GM12878 (cell line): ENCODE data around the gene SPATS2L. TPM values are rescaled to one million over a fixed set of nuclear protein-coding genes. Genes with fewer than 3 reads are reported as not detected.

Experiments used
- ATAC-seq: fragments of 200-7000 bp; cut with Tn5 transposase; 3 replicates; pipeline ENCODE4 v1.9.1; 2020; ENCODE audit warnings: mild to moderate bottlenecking, moderate library complexity
- BruUV-seq: library from RNA; stranded (reverse); fragments of 400-500 nt; replicated peaks from 2 replicates; lab custom pipeline; 2021; lab: Mats Ljungman, UMichigan
- CTCF ChIA-PET: fragments of 300-600 bp; sonication (Branson Sonifier 250); formaldehyde crosslinking; extraction: SDS; loops from one replicate; lab custom pipeline; 2021; ENCODE audit warnings: inconsistent platforms; lab: Yijun Ruan, JAX
- POLR2A ChIA-PET: fragments of 350-600 bp; formaldehyde crosslinking; extraction: SDS; loops from one replicate; lab custom pipeline; 2021; ENCODE audit warnings: inconsistent platforms; lab: Charles Lee
- RAD21 ChIA-PET: fragments of 300-600 bp; sonication (Branson Sonifier 250); formaldehyde crosslinking; loops from one replicate; lab custom pipeline; 2023; ENCODE audit warnings: antibody characterized with exemption; ENCODE audit not compliant: unreplicated experiment; lab: Charles Lee
- SMC1A ChIA-PET: fragments of 300-600 bp; sonication (Branson Sonifier 250); formaldehyde crosslinking; loops from one replicate; lab custom pipeline; 2023; ENCODE audit not compliant: unreplicated experiment, uncharacterized antibody; lab: Charles Lee
- DNase-seq: peaks from one replicate; pipeline ENCODE4 v3.0.0-alpha.2; 2011; ENCODE audit warnings: low read depth, low spot score
- FAIRE-seq: peaks from 3 replicates; lab custom pipeline; 2011; peaks lifted over from hg19 to GRCh38; lab: Jason Lieb, UNC
- H2AFZ ChIP-seq: 2 replicates; pipeline ENCODE4 v1.6.0; 2011; ENCODE audit warnings: low read depth, low read length, control low read depth; ENCODE audit not compliant: control insufficient read depth
- H3K27ac ChIP-seq: 2 replicates; pipeline ENCODE4 v1.5.1; 2011; ENCODE audit warnings: control low read depth; ENCODE audit not compliant: control insufficient read depth, insufficient read depth
- H3K27me3 ChIP-seq, 2 experiments: replicated peaks in 1 of 2; 2 replicates each; pipeline versions ENCODE4 v1.6.0 to v1.6.1; 2011; ENCODE audit warnings: low read length in 1 of 2; ENCODE audit not compliant: control insufficient read depth in 2 of 2, insufficient read depth in 2 of 2
- H3K36me3 ChIP-seq, 2 experiments: 2 replicates each; pipeline ENCODE4 v1.5.1; 2011; ENCODE audit warnings: low read length in 1 of 2; ENCODE audit not compliant: control insufficient read depth in 2 of 2, insufficient read depth in 2 of 2
- H3K4me1 ChIP-seq: 2 replicates; pipeline ENCODE4 v1.6.1; 2011; ENCODE audit warnings: mild to moderate bottlenecking, low read length, moderate library complexity, mixed read lengths; ENCODE audit not compliant: control insufficient read depth, insufficient read depth
- H3K4me2 ChIP-seq: 2 replicates; pipeline ENCODE4 v1.6.0; 2011; ENCODE audit warnings: control low read depth; ENCODE audit not compliant: control insufficient read depth, insufficient read depth
- H3K4me3 ChIP-seq: fragments of 200-600 bp; sonication (generic); 2 replicates; pipeline ENCODE4 v1.5.1; 2016
- H3K79me2 ChIP-seq: 2 replicates; pipeline ENCODE4 v1.6.0; 2011; ENCODE audit warnings: low read length; ENCODE audit not compliant: control insufficient read depth, insufficient read depth
- H3K9ac ChIP-seq: 2 replicates; pipeline ENCODE4 v1.8.0; 2011; ENCODE audit warnings: low read length, control low read depth, mixed read lengths; ENCODE audit not compliant: control insufficient read depth, insufficient read depth
- H3K9me3 ChIP-seq: replicated peaks from 3 replicates; pipeline ENCODE4 v1.5.1; 2011; ENCODE audit warnings: mild to moderate bottlenecking, low read length; ENCODE audit not compliant: control insufficient read depth, insufficient read depth
- H4K20me1 ChIP-seq: 2 replicates; pipeline ENCODE4 v1.6.0; 2011; ENCODE audit not compliant: control insufficient read depth, insufficient read depth
- BCL3 ChIP-seq: IDR thresholded peaks from 2 replicates; pipeline ENCODE4 v1.6.1; 2011; ENCODE audit warnings: borderline replicate concordance, low read depth, mild to moderate bottlenecking, moderate library complexity, low read length; ENCODE audit not compliant: insufficient read depth, poor library complexity, severe bottlenecking
- CEBPZ ChIP-seq: fragments of 150-350 bp; IDR thresholded peaks from 2 replicates; pipeline ENCODE4 v1.6.1; 2016; ENCODE audit warnings: low read depth, low read length
- CHD2 ChIP-seq: IDR thresholded peaks from 2 replicates; pipeline ENCODE4 v1.6.1; 2011; ENCODE audit warnings: low read depth, low read length, improper control_type of control experiment, borderline replicate concordance
- ELK1 ChIP-seq: IDR thresholded peaks from 2 replicates; pipeline ENCODE4 v1.6.1; 2012; ENCODE audit warnings: low read depth, low read length, improper control_type of control experiment
- ETV6 ChIP-seq, 2 experiments: fragments of 450-650 bp in 1 of 2; IDR thresholded peaks in 1 of 2; conservative IDR thresholded peaks in 1 of 2; 2 replicates each; pipeline ENCODE4 v1.6.1; 2014; ENCODE audit warnings: antibody characterized with exemption in 1 of 2, borderline replicate concordance in 1 of 2, low read depth in 1 of 2, mild to moderate bottlenecking in 1 of 2, moderate library complexity in 1 of 2
- FOXK2 ChIP-seq: fragments of 450-650 bp; IDR thresholded peaks from 2 replicates; pipeline ENCODE4 v1.6.1; 2017; ENCODE audit warnings: mild to moderate bottlenecking, moderate library complexity
- MAX ChIP-seq: IDR thresholded peaks from 2 replicates; pipeline ENCODE4 v1.6.1; 2012; ENCODE audit warnings: low read depth, low read length, improper control_type of control experiment
- NR2F1 ChIP-seq: fragments of 450-650 bp; conservative IDR thresholded peaks from 2 replicates; pipeline ENCODE4 v1.6.1; 2017; ENCODE audit warnings: mild to moderate bottlenecking
- PKNOX1 ChIP-seq: fragments of 450-650 bp; IDR thresholded peaks from 2 replicates; pipeline ENCODE4 v1.6.1; 2016; ENCODE audit warnings: mild to moderate bottlenecking
- TCF3 ChIP-seq: IDR thresholded peaks from 2 replicates; pipeline ENCODE4 v1.6.1; 2012; ENCODE audit warnings: low read depth, mild to moderate bottlenecking, low read length, borderline replicate concordance; ENCODE audit not compliant: insufficient read depth
- USF1 ChIP-seq: IDR thresholded peaks from 2 replicates; pipeline ENCODE4 v1.6.1; 2011; ENCODE audit warnings: borderline replicate concordance, low read depth, mild to moderate bottlenecking, moderate library complexity, mixed read lengths, low read length; ENCODE audit not compliant: insufficient read depth; ENCODE audit errors: extremely low read length
- WGBS: methylation state at CpG from one replicate; pipeline ENCODE4 v1.1.6; 2016; ENCODE audit warnings: low lambda C conversion rate; ENCODE audit not compliant: insufficient replicate concordance, insufficient coverage; ENCODE audit errors: missing lambda C conversion rate; 5-methylcytosine and 5-hydroxymethylcytosine counted together
- in situ Hi-C: fragments of 300-500 bp; cut with MboI; formaldehyde crosslinking; loops from 9 replicates; pipeline ENCODE4 v1.14.3; 2018; ENCODE audit warnings: mixed read lengths
- intact Hi-C: fragments of 100-400 bp; cut with micrococcal nuclease; formaldehyde crosslinking; loops from one replicate; pipeline ENCODE4 v1.14.2; 2022; ENCODE audit not compliant: unreplicated experiment
- polyA plus RNA-seq, 11 experiments: library from polyadenylated mRNA; depleted of rRNA in 4 of 11; unstranded in 6 of 11; stranded (reverse) in 5 of 11; fragments of >200 nt; fragmentation: Nextera tagmentation in 4 of 11; fragmentation: Illumina TruSeq in 1 of 11; extraction: Ambion mirVana in 4 of 11; extraction: Trizol in 1 of 11; gene quantifications; 1 replicate in 1 of 11; 2 replicates in 10 of 11; pipeline versions ENCODE4 v1.2.1 to v1.2.3, GENCODE V29; 2011 to 2016; ENCODE audit warnings: inconsistent platforms in 2 of 11, missing spikeins in 2 of 11, low read depth in 1 of 11
- total RNA-seq, 4 experiments: library from RNA; depleted of rRNA in 3 of 4; stranded (reverse); fragments of >200 nt in 3 of 4; fragmentation: Illumina TruSeq in 1 of 4; extraction: Trizol in 1 of 4; gene quantifications; 2 replicates each; pipeline versions ENCODE4 v1.2.1 to v1.2.3, GENCODE V29; 2013 to 2021

SPATS2L gene
- total and polyA plus RNA-seq, 10 of the 15 experiments (the other 5 are each of a cell fraction or from before 2014, with no cell fraction given): 5.2 to 30.0 (median 20.1) TPM

- CTCF ChIA-PET: no interaction called here
- DNase-seq (no peak), ATAC-seq (no peak), FAIRE-seq (no peak)
- Histone ChIP-seq H3K4me3 (no peak overlapping the region), H3K9me3 (no peaks in the 10 kb centered on the region), H4K20me1 (no peaks in the 10 kb centered on the region), H3K27ac (no peak overlapping the region), H2AFZ (no peak overlapping the region), H3K27me3 (no peaks in the 10 kb centered on the region), H3K36me3 (no peaks in the 10 kb centered on the region), H3K9ac (no peak overlapping the region), H3K4me1 (no peaks in the 10 kb centered on the region), H3K79me2 (no peaks in the 10 kb centered on the region), H3K4me2 (no peak overlapping the region)
- WGBS: 62% methylated on average over 7 of the region's 7 CpGs
- intact Hi-C loops: no loop called here
- in situ Hi-C loops: no loop called here
- POLR2A ChIA-PET: no interaction called here
- RAD21 ChIA-PET: no interaction called here
- SMC1A ChIA-PET: interaction anchor here (1.1 to 2.4 kb wide), 2 partner anchors 8 to 49 kb away, joined by 3 to 10 read pairs; no protein-coding TSS in a partner anchor
- TF ChIP-seq FOXK2 (no peak), NR2F1 (no peak), CHD2 (no peak), BCL3 (no peak), USF1 (no peak), TCF3 (no peak), CEBPZ (no peak), MAX (no peak), ETV6 (conservative IDR thresholded peaks at IDR 0.05 in 1 of 2, IDR thresholded peaks at IDR 0.05 in 1 of 2; ENCODE audit: borderline replicate concordance in 1 of 2, low read depth in 1 of 2) (no peak), PKNOX1 (no peak), ELK1 (no peak)
- BruUV-seq: no TSS peak
Observed at GRCh38 chr2:200422532-200423261, 116.2 kb downstream of the SPATS2L start.
